ENCODE data around the gene UBL4B.

GRCh38 chr1:110086961-110087360 lies 25.3 kb upstream of the UBL4B start:
- no peak for TF ChIP-seq CTCF (IDR thresholded peaks at IDR 0.05)
- no peak for TF ChIP-seq POLR2A (IDR thresholded peaks at IDR 0.05)

All from body of pancreas (tissue), 4 donors.